GM10266 (cell line): ENCODE data around the gene SHD.
"Not testable (repeated sequence)": the region's sequence is repeated elsewhere in the genome, so short reads cannot be mapped to it uniquely, and the experiment has no call there.

Experiments
- DNase-seq: peaks from one replicate; pipeline ENCODE4 v3.0.0; 2012; ENCODE audit errors: extremely low spot score
- CTCF ChIP-seq: IDR thresholded peaks from 2 replicates; pipeline ENCODE4 v1.5.1; 2012; ENCODE audit warnings: mild to moderate bottlenecking, low read depth; ENCODE audit not compliant: control insufficient read depth, insufficient read depth; ENCODE audit errors: missing control alignments

Gene SHD

GRCh38 chr19:4278419-4279266, at the start of gene SHD:
Gene SHD (plus strand): TSS chr19:4279266. CDS start chr19:4280064, 798 bp downstream.
- no peak for DNase-seq
- no peak for TF ChIP-seq CTCF

GRCh38 chr19:4230237-4230636, 48.8 kb upstream of the SHD start:
- not testable (repeated sequence) for DNase-seq

- DNase-seq, result not testable (repeated sequence)
These were observed 47.5 kb upstream of the SHD start for GRCh38 chr19:4231521-4231920.

- DNase-seq, result not testable (repeated sequence)
These were observed 46.9 kb upstream of the SHD start for GRCh38 chr19:4232139-4232538.

- DNase-seq, result no peak
- no peak for TF ChIP-seq CTCF
These were observed 46.3 kb upstream of the SHD start for GRCh38 chr19:4232614-4233281.

GRCh38 chr19:4233282-4233853, 45.7 kb upstream of the SHD start:
- DNase-seq, result no peak

GRCh38 chr19:4234142-4234861, 44.8 kb upstream of the SHD start:
- no peak for TF ChIP-seq CTCF
- no peak for DNase-seq

More at GRCh38 chr19:4233282-4233853, 45.7 kb upstream of the SHD start:
- TF ChIP-seq CTCF, result peak; percentile 96

GRCh38 chr19:4234862-4235201, 44.2 kb upstream of the SHD start:
- no peak for DNase-seq
- no peak for TF ChIP-seq CTCF

GRCh38 chr19:4237510-4237909, 41.6 kb upstream of the SHD start:
- DNase-seq, result not testable (repeated sequence)
